ENCODE data around the gene DDX55.

The DDX55 gene

DNA sequence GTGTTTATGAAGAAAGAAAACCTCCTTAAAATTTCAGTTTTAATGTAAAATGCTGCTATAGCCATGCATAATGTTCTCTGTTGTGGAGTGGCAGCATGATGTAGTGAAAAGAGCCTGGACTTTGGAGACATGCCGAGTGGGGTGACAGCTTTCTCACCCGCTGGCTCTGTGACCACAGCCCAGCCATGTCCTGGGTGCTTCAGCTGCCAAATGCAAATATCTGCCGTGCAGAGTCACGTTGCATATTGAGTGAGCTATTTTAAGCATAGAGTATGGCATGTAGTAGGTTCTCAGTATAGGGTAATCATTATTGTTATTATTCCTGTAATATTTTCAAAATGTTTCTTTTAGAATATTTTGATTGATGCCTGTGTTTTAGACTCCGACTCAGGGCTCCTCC, 53.5 kb downstream of the DDX55 start:
- H2AFZ ChIP-seq (ENCODE audit: low read length), result no peak overlapping the region
- no peak overlapping the region for H2BK15ac ChIP-seq (ENCODE audit: low read length)
- peaks cover 22 to 92% of the 10 kb centered on the region in 2 donors for H3K36me3 ChIP-seq (replicated peaks in 1 of 2; ENCODE audit: control insufficient read depth in 2 of 2, insufficient read depth in 2 of 2, low read length in 2 of 2)
- H2AK5ac ChIP-seq (ENCODE audit: low read depth, low read length), result no peak overlapping the region
- no peaks in the 10 kb centered on the region for H3K4me1 ChIP-seq (ENCODE audit: control insufficient read depth in 2 of 2, insufficient read depth in 1 of 2, low read depth in 1 of 2, low read length in 2 of 2)
- no peak overlapping the region for H3K4ac ChIP-seq (ENCODE audit: low read length)
- no peak overlapping the region for H2BK5ac ChIP-seq (ENCODE audit: low read length)
- no peak overlapping the region for H4K91ac ChIP-seq (ENCODE audit: low read depth, low read length, poor library complexity)
- no peak overlapping the region for H3K27ac ChIP-seq (replicated peaks; ENCODE audit: low read length)
- peaks cover 0 to 2% of the 10 kb centered on the region in 2 donors for H3K9me3 ChIP-seq (replicated peaks in 1 of 2; ENCODE audit: control insufficient read depth in 2 of 2, insufficient read depth in 1 of 2, low read depth in 1 of 2, low read length in 2 of 2)
- no peak overlapping the region for H3K18ac ChIP-seq (ENCODE audit: low read length)
- no peak overlapping the region for H3K4me2 ChIP-seq (ENCODE audit: insufficient read depth, low read length, poor library complexity, severe bottlenecking)
- DNase-seq (ENCODE audit: low spot score), result no peak
- H3K14ac ChIP-seq (ENCODE audit: low read length), result no peak overlapping the region
- H3K4me3 ChIP-seq (ENCODE audit: low read length in 2 of 2), result no peak overlapping the region
- H3K27me3 ChIP-seq (ENCODE audit: control insufficient read depth in 3 of 3, insufficient read depth in 3 of 3, low read depth in 1 of 3, low read length in 3 of 3), result no peaks in the 10 kb centered on the region
- H2BK12ac ChIP-seq (ENCODE audit: low read length), result no peak overlapping the region
- no CpG with 5 or more reads among the region's 5 CpGs for WGBS, 2 donors (ENCODE audit: extremely low coverage in 2 of 2, insufficient read length in 2 of 2, insufficient replicate concordance in 1 of 2)
- H3K79me1 ChIP-seq (ENCODE audit: low read depth, low read length), result no peaks in the 10 kb centered on the region
- peak overlapping the region; percentile 44 for H3K9ac ChIP-seq (ENCODE audit: low read depth, low read length, poor library complexity)
- no peak overlapping the region for H3K23ac ChIP-seq (ENCODE audit: low read depth, low read length, poor library complexity)
- H2BK120ac ChIP-seq (ENCODE audit: low read depth, low read length), result no peak overlapping the region
- H4K8ac ChIP-seq (ENCODE audit: low read depth, low read length), result no peak overlapping the region

DNA sequence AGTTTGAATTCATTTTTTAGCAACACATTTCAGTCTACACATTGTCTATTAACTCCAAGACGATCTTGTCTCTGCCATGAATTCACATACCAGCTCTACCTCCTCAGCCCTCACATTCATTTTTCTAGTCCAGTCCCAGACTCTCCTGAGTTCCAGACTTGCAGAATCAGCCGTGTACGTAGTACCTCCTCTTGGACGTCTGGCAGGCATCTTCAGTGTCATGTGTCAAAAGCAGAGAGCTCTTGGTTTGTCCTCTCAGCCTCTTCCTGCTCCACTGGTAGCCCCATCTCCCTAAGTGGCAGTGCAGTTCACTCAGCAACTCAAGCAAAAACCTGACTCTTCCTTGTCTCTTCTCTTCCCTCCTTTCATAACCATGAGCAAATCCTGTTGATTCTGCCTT, 54.5 kb downstream of the DDX55 start:
- H2BK12ac ChIP-seq (ENCODE audit: low read length), result no peak overlapping the region
- no peak overlapping the region for H3K9ac ChIP-seq (ENCODE audit: low read depth, low read length, poor library complexity)
- H3K36me3 ChIP-seq (replicated peaks in 1 of 2; ENCODE audit: control insufficient read depth in 2 of 2, insufficient read depth in 2 of 2, low read length in 2 of 2), result peaks cover 22 to 91% of the 10 kb centered on the region in 2 donors
- peaks cover 0 to 2% of the 10 kb centered on the region in 2 donors for H3K9me3 ChIP-seq (replicated peaks in 1 of 2; ENCODE audit: control insufficient read depth in 2 of 2, insufficient read depth in 1 of 2, low read depth in 1 of 2, low read length in 2 of 2)
- H3K27me3 ChIP-seq (ENCODE audit: control insufficient read depth in 3 of 3, insufficient read depth in 3 of 3, low read depth in 1 of 3, low read length in 3 of 3), result no peaks in the 10 kb centered on the region
- H3K4me1 ChIP-seq (ENCODE audit: control insufficient read depth in 2 of 2, insufficient read depth in 1 of 2, low read depth in 1 of 2, low read length in 2 of 2), result no peaks in the 10 kb centered on the region
- H3K4ac ChIP-seq (ENCODE audit: low read length), result no peak overlapping the region
- no peak overlapping the region for H3K4me2 ChIP-seq (ENCODE audit: insufficient read depth, low read length, poor library complexity, severe bottlenecking)
- H2AFZ ChIP-seq (ENCODE audit: low read length), result no peak overlapping the region
- H3K14ac ChIP-seq (ENCODE audit: low read length), result no peak overlapping the region
- no peak overlapping the region for H3K4me3 ChIP-seq (ENCODE audit: low read length in 2 of 2)
- H3K79me1 ChIP-seq (ENCODE audit: low read depth, low read length), result no peaks in the 10 kb centered on the region
- no peak for DNase-seq (ENCODE audit: low spot score)
- H4K8ac ChIP-seq (ENCODE audit: low read depth, low read length), result no peak overlapping the region
- no peak overlapping the region for H3K27ac ChIP-seq (replicated peaks; ENCODE audit: low read length)
- H2BK120ac ChIP-seq (ENCODE audit: low read depth, low read length), result no peak overlapping the region
- no peak overlapping the region for H2BK5ac ChIP-seq (ENCODE audit: low read length)
- no peak overlapping the region for H3K18ac ChIP-seq (ENCODE audit: low read length)
- no CpG with 5 or more reads among the region's 4 CpGs for WGBS, 2 donors (ENCODE audit: extremely low coverage in 2 of 2, insufficient read length in 2 of 2, insufficient replicate concordance in 1 of 2)
- H3K23ac ChIP-seq (ENCODE audit: low read depth, low read length, poor library complexity), result no peak overlapping the region
- H2AK5ac ChIP-seq (ENCODE audit: low read depth, low read length), result no peak overlapping the region
- no peak overlapping the region for H2BK15ac ChIP-seq (ENCODE audit: low read length)
- no peak overlapping the region for H4K91ac ChIP-seq (ENCODE audit: low read depth, low read length, poor library complexity)

DNA sequence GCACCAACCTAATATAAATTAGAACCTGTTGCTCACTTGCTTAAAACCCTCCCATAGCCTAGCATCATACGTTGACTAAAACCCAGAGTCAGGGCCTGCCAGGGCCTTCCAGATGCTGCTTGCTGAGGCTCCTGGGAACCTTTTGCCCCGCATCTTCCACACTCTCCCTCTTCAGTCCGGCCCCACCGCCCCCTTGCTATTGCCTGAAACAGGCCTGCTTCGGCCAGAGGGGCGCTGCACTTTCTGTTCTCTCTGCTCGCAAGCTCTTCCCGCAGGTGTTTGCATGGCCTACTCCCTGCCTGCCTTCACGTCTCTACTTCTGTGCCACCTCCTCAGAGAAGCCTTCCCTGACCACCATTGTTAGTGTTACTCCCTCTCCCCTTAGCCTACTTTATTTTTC, 55.3 kb downstream of the DDX55 start:
- no peak overlapping the region for H2AFZ ChIP-seq (ENCODE audit: low read length)
- no peak overlapping the region for H2BK12ac ChIP-seq (ENCODE audit: low read length)
- no peak for DNase-seq (ENCODE audit: low spot score)

DNA sequence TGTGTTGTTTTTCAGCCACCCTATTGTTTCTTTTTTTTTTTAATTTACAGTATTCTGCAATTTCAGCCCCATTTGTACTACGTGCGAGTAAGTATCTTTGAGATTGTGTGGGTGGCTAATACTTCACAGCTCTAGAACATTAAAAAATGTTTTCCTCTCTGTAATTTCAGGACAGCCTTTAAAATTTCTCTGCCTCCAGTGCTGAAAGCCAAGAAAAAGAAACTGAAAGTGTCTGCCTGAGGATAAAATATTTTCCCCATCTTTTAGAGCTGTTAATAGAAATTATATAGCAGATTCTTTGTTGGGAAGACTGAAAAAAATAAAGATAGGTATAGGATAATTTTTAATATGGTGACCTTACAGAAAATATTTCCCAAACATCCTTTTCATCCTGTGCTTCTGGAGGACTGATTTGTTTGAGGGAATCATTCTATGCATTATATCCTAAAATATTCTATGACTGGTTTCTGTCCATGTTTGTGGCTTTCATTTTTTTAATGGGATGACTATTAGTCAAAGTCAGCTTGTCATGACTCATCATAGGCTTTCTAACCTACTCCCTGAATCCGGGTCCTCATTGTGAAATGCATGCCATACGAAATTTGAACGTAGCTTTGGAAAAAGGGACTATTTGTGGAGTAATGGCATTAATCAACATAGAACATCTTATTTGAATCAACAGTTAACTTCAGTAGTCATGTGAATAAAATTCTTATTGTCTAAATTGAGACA, 58.3 kb downstream of the DDX55 start:
- Histone ChIP-seq H2BK5ac (ENCODE audit: low read length) (no peak overlapping the region), H3K27me3 (ENCODE audit: control insufficient read depth in 3 of 3, insufficient read depth in 3 of 3, low read depth in 1 of 3, low read length in 3 of 3) (no peaks in the 10 kb centered on the region), H3K36me3 (replicated peaks in 1 of 2; ENCODE audit: control insufficient read depth in 2 of 2, insufficient read depth in 2 of 2, low read length in 2 of 2) (peaks cover 12 to 66% of the 10 kb centered on the region in 2 donors), H4K8ac (ENCODE audit: low read depth, low read length) (no peak overlapping the region), H2BK120ac (ENCODE audit: low read depth, low read length) (no peak overlapping the region), H2BK15ac (ENCODE audit: low read length) (no peak overlapping the region), H2BK12ac (ENCODE audit: low read length) (no peak overlapping the region), H3K4ac (ENCODE audit: low read length) (no peak overlapping the region), H3K18ac (ENCODE audit: low read length) (no peak overlapping the region), H2AK5ac (ENCODE audit: low read depth, low read length) (no peak overlapping the region), H3K9me3 (replicated peaks in 1 of 2; ENCODE audit: control insufficient read depth in 2 of 2, insufficient read depth in 1 of 2, low read depth in 1 of 2, low read length in 2 of 2) (peaks cover 0 to 6% of the 10 kb centered on the region in 2 donors), H3K4me1 (ENCODE audit: control insufficient read depth in 2 of 2, insufficient read depth in 1 of 2, low read depth in 1 of 2, low read length in 2 of 2) (no peaks in the 10 kb centered on the region), H3K79me1 (ENCODE audit: low read depth, low read length) (no peaks in the 10 kb centered on the region), H3K27ac (replicated peaks; ENCODE audit: low read length) (no peak overlapping the region), H3K4me3 (ENCODE audit: low read length in 2 of 2) (no peak overlapping the region), H3K4me2 (ENCODE audit: insufficient read depth, low read length, poor library complexity, severe bottlenecking) (no peak overlapping the region), H2AFZ (ENCODE audit: low read length) (no peak overlapping the region), H3K14ac (ENCODE audit: low read length) (no peak overlapping the region), H4K91ac (ENCODE audit: low read depth, low read length, poor library complexity) (no peak overlapping the region), H3K23ac (ENCODE audit: low read depth, low read length, poor library complexity) (no peak overlapping the region), H3K9ac (ENCODE audit: low read depth, low read length, poor library complexity) (no peak overlapping the region)
- no CpG with 5 or more reads among the region's 5 CpGs for WGBS, 2 donors (ENCODE audit: extremely low coverage in 2 of 2, insufficient read length in 2 of 2, insufficient replicate concordance in 1 of 2)
- DNase-seq (ENCODE audit: low spot score), result no peak

More for the DNA sequence above, 55.3 kb downstream of the DDX55 start:
- Histone ChIP-seq H4K8ac (ENCODE audit: low read depth, low read length) (no peak overlapping the region), H3K4me2 (ENCODE audit: insufficient read depth, low read length, poor library complexity, severe bottlenecking) (no peak overlapping the region), H2BK120ac (ENCODE audit: low read depth, low read length) (no peak overlapping the region), H3K36me3 (replicated peaks in 1 of 2; ENCODE audit: control insufficient read depth in 2 of 2, insufficient read depth in 2 of 2, low read length in 2 of 2) (peaks cover 20 to 84% of the 10 kb centered on the region in 2 donors), H3K9me3 (replicated peaks in 1 of 2; ENCODE audit: control insufficient read depth in 2 of 2, insufficient read depth in 1 of 2, low read depth in 1 of 2, low read length in 2 of 2) (peaks cover 0 to 2% of the 10 kb centered on the region in 2 donors), H4K91ac (ENCODE audit: low read depth, low read length, poor library complexity) (no peak overlapping the region), H3K14ac (ENCODE audit: low read length) (no peak overlapping the region), H3K4ac (ENCODE audit: low read length) (no peak overlapping the region), H3K18ac (ENCODE audit: low read length) (no peak overlapping the region), H3K23ac (ENCODE audit: low read depth, low read length, poor library complexity) (no peak overlapping the region), H2BK15ac (ENCODE audit: low read length) (no peak overlapping the region), H3K27ac (replicated peaks; ENCODE audit: low read length) (no peak overlapping the region), H3K27me3 (ENCODE audit: control insufficient read depth in 3 of 3, insufficient read depth in 3 of 3, low read depth in 1 of 3, low read length in 3 of 3) (no peaks in the 10 kb centered on the region), H3K4me1 (ENCODE audit: control insufficient read depth in 2 of 2, insufficient read depth in 1 of 2, low read depth in 1 of 2, low read length in 2 of 2) (no peaks in the 10 kb centered on the region), H3K9ac (ENCODE audit: low read depth, low read length, poor library complexity) (no peak overlapping the region), H2AK5ac (ENCODE audit: low read depth, low read length) (no peak overlapping the region), H3K79me1 (ENCODE audit: low read depth, low read length) (no peaks in the 10 kb centered on the region), H2BK5ac (ENCODE audit: low read length) (no peak overlapping the region), H3K4me3 (ENCODE audit: low read length in 2 of 2) (no peak overlapping the region)
- no CpG with 5 or more reads among the region's 9 CpGs for WGBS, 2 donors (ENCODE audit: extremely low coverage in 2 of 2, insufficient read length in 2 of 2, insufficient replicate concordance in 1 of 2)
